Nephron (organoid): ENCODE results near the gene SLC18A3.

Experiments used
- H3K27ac Mint-ChIP-seq, 3 experiments: 2 replicates each; pipeline ENCODE4 v1.8.0; 2020; ENCODE audit warnings: mixed read lengths in 3 of 3, mild to moderate bottlenecking in 2 of 3, moderate library complexity in 1 of 3
- H3K27me3 Mint-ChIP-seq: 2 replicates; pipeline ENCODE4 v1.8.0; 2021; ENCODE audit warnings: low read depth, mild to moderate bottlenecking, moderate library complexity, mixed read lengths
- H3K36me3 Mint-ChIP-seq: 2 replicates; pipeline ENCODE4 v1.8.0; 2020; ENCODE audit warnings: low read depth, mixed read lengths
- H3K4me1 Mint-ChIP-seq: 2 replicates; pipeline ENCODE4 v1.8.0; 2020; ENCODE audit warnings: mixed read lengths
- H3K4me3 Mint-ChIP-seq, 3 experiments: 2 replicates each; pipeline ENCODE4 v1.8.0; 2020; ENCODE audit warnings: mild to moderate bottlenecking in 3 of 3, mixed read lengths in 3 of 3, moderate library complexity in 2 of 3
- H3K9me3 Mint-ChIP-seq: 2 replicates; pipeline ENCODE4 v1.8.0; 2020; ENCODE audit warnings: mixed read lengths
- TF ChIP-seq, protein P1 (sequence below), 3 experiments: fragments of 200-600 bp; sonication (generic); IDR thresholded peaks; one replicate each; pipeline ENCODE4 v1.5.0; 2021; ENCODE audit warnings: antibody characterized with exemption in 3 of 3; ENCODE audit not compliant: unreplicated experiment in 3 of 3

The SLC18A3 gene

GRCh38 chr10:49593998-49594397, 16.1 kb upstream of the SLC18A3 start:
- TF ChIP-seq, protein P1, sequence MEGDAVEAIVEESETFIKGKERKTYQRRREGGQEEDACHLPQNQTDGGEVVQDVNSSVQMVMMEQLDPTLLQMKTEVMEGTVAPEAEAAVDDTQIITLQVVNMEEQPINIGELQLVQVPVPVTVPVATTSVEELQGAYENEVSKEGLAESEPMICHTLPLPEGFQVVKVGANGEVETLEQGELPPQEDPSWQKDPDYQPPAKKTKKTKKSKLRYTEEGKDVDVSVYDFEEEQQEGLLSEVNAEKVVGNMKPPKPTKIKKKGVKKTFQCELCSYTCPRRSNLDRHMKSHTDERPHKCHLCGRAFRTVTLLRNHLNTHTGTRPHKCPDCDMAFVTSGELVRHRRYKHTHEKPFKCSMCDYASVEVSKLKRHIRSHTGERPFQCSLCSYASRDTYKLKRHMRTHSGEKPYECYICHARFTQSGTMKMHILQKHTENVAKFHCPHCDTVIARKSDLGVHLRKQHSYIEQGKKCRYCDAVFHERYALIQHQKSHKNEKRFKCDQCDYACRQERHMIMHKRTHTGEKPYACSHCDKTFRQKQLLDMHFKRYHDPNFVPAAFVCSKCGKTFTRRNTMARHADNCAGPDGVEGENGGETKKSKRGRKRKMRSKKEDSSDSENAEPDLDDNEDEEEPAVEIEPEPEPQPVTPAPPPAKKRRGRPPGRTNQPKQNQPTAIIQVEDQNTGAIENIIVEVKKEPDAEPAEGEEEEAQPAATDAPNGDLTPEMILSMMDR (IDR thresholded peaks at IDR 0.05; ENCODE audit: unreplicated experiment in 3 of 3) = no peak
- no peak overlapping the region for H3K27ac Mint-ChIP-seq
- no peak overlapping the region for H3K4me3 Mint-ChIP-seq
- peaks cover 55% of the 10 kb centered on the region for H3K27me3 Mint-ChIP-seq
- H3K4me1 Mint-ChIP-seq = no peaks in the 10 kb centered on the region
- no peaks in the 10 kb centered on the region for H3K9me3 Mint-ChIP-seq
- H3K36me3 Mint-ChIP-seq = no peaks in the 10 kb centered on the region

DNA sequence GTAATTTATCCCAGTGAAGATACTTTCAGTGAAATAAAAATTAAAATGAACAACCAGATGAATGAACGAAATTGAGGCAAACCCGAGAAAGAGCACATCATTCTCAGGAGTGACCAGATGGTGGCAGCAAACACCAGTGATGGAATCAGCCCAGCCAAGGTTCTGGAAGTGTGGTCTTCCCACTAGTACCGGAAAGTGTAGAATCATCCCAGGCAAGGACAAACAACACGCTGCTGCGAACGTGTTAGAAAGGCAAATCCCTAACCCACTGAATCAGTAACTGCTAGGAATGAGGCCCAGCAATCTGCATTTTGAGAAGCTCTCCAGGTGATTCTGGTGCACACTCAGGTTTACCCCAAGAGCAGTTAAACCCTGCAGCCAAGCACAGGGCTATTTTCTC, 15.5 kb upstream of the SLC18A3 start:
- no peaks in the 10 kb centered on the region for H3K36me3 Mint-ChIP-seq
- TF ChIP-seq, protein P1 (IDR thresholded peaks at IDR 0.05; ENCODE audit: unreplicated experiment in 3 of 3) = peak; percentile 75 to 86 (median 83)
- no peaks in the 10 kb centered on the region for H3K4me1 Mint-ChIP-seq
- H3K27me3 Mint-ChIP-seq = peaks cover 54% of the 10 kb centered on the region
- no peak overlapping the region for H3K4me3 Mint-ChIP-seq
- H3K27ac Mint-ChIP-seq = no peak overlapping the region
- no peaks in the 10 kb centered on the region for H3K9me3 Mint-ChIP-seq

DNA sequence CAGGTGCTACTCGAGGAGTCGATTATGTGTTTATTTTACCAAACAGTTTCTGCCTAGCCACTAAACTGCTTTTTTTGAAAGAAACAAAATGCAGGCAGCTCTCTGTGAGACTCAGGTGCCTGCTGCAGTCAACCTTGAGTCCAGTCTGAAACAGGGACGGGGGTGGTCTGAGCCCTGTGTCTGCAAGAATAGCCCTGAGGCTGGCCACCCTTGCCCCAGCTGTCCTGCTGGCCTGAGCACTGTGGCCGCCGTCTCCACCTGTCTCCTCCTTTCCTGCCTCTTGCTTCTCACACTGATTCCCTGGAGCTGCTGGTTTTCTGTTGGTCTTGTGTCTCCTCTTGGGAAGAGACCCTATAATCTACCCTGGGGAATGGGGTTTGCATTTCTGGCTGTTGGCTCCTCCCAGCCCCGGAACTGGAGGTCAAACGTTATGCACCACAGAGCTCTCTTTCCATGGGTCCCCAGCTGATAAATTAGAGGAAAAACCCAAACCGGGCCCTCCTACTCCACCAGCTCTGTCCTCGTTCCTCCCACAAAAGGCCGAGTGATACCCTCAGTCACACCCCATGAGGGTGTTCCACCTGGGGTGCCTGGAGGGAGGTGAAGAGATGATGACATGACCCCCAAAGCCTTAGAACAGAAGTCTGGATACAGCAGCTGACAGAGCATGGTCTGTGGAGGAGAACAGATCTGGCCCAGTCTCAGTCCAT, 15.0 kb upstream of the SLC18A3 start:
- no peaks in the 10 kb centered on the region for H3K4me1 Mint-ChIP-seq

DNA sequence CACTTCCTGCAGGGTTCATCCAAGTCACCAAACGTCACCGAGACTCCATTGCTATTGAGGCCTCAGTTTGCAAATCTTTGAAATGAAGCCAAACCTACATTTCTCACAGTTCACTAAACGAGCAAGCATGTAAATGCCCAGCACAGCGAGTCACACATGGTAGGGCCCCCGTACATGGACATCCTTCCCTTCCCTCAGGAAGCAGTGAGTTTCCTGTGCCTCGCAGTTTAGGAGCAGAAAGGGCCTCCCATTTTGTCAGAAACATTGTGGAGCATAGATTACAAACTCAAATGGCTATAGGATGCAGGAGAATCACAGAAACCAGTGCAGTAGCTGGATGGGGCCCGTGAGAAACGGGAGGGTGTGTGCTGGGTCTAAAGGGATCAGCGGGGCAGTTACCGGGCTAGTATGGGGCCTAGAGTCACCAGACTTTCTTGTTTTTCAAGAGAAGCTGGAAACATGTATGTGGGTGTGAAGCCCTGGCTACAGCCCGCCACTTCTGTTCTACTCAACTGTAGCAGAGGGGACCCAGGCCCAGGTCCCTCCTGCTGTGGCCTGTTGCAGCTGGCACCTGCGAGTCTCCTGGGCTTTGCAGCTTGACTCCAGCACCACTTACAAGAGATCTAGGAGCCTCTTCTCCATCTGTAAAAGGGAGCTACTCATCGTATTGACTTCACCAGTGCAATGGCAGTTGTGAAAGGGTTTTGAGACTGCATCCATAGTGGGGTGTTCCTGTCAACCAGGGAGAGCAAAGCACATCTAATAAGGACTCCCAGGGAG, 14.2 kb upstream of the SLC18A3 start:
- TF ChIP-seq, protein P1 (IDR thresholded peaks at IDR 0.05; ENCODE audit: unreplicated experiment in 3 of 3) = no peak

More for the DNA sequence above, 15.0 kb upstream of the SLC18A3 start:
- Mint-ChIP-seq H3K27ac (no peak overlapping the region), H3K4me3 (no peak overlapping the region), H3K27me3 (peaks cover 55% of the 10 kb centered on the region), H3K36me3 (no peaks in the 10 kb centered on the region), H3K9me3 (no peaks in the 10 kb centered on the region)
- TF ChIP-seq, protein P1 (IDR thresholded peaks at IDR 0.05; ENCODE audit: unreplicated experiment in 3 of 3) = no peak

GRCh38 chr10:49596493-49596809, 13.7 kb upstream of the SLC18A3 start:
- no peaks in the 10 kb centered on the region for H3K9me3 Mint-ChIP-seq
- TF ChIP-seq, protein P1 (IDR thresholded peaks at IDR 0.05; ENCODE audit: unreplicated experiment in 3 of 3) = no peak
- no peak overlapping the region for H3K4me3 Mint-ChIP-seq
- H3K27me3 Mint-ChIP-seq = peaks cover 65% of the 10 kb centered on the region
- no peak overlapping the region for H3K27ac Mint-ChIP-seq
- no peaks in the 10 kb centered on the region for H3K36me3 Mint-ChIP-seq
- no peaks in the 10 kb centered on the region for H3K4me1 Mint-ChIP-seq

More for the DNA sequence above, 14.2 kb upstream of the SLC18A3 start:
- no peak overlapping the region for H3K4me3 Mint-ChIP-seq
- no peaks in the 10 kb centered on the region for H3K4me1 Mint-ChIP-seq
- peaks cover 63% of the 10 kb centered on the region for H3K27me3 Mint-ChIP-seq
- no peaks in the 10 kb centered on the region for H3K9me3 Mint-ChIP-seq
- no peaks in the 10 kb centered on the region for H3K36me3 Mint-ChIP-seq
- no peak overlapping the region for H3K27ac Mint-ChIP-seq
